Gastroesophageal sphincter (tissue), 4 donors: ENCODE measurements around the gene RNF224. TPM values are rescaled to one million over a fixed set of nuclear protein-coding genes. Genes with fewer than 3 reads are reported as not detected.

Experiments
- ATAC-seq: fragments of 150-250 bp; one replicate; pipeline ENCODE4 v1.9.1; 2016; ENCODE audit warnings: mild to moderate bottlenecking, moderate library complexity
- H3K27ac ChIP-seq, 4 donors: fragments of 200-600 bp; sonication (generic) in 3 of 4; 1 replicate in 3 of 4; 2 replicates in 1 of 4; pipeline ENCODE4 v1.5.1; 2016 to 2019
- H3K27me3 ChIP-seq: fragments of 200-600 bp; sonication (generic); one replicate; pipeline ENCODE4 v1.5.1; 2019
- H3K36me3 ChIP-seq, 2 donors: fragments of 200-600 bp; sonication (generic); one replicate each; pipeline ENCODE4 v1.5.1; 2019; ENCODE audit warnings: control low read depth in 1 of 2
- H3K4me1 ChIP-seq, 3 donors: fragments of 200-600 bp; sonication (generic); 1 replicate in 2 of 3; 2 replicates in 1 of 3; pipeline ENCODE4 v1.5.1; 2016 to 2019; ENCODE audit warnings: control low read depth in 2 of 3
- H3K4me3 ChIP-seq, 2 donors: fragments of 200-600 bp; sonication (generic); one replicate each; pipeline ENCODE4 v1.5.1; 2019; ENCODE audit warnings: mild to moderate bottlenecking in 1 of 2, moderate library complexity in 1 of 2
- H3K9me3 ChIP-seq, 3 donors: fragments of 200-600 bp; sonication (generic); one replicate each; pipeline ENCODE4 v1.5.1; 2017 to 2019; ENCODE audit warnings: control low read depth in 2 of 3
- EP300 ChIP-seq: sonication (generic); formaldehyde crosslinking; IDR thresholded peaks from one replicate; pipeline ENCODE4 v1.6.1; 2017; ENCODE audit warnings: antibody characterized with exemption, mild to moderate bottlenecking
- POLR2A ChIP-seq, 2 donors: fragments of 450-650 bp; IDR thresholded peaks; one replicate each; pipeline ENCODE4 v1.6.1; 2017; ENCODE audit warnings: antibody characterized with exemption in 2 of 2, mild to moderate bottlenecking in 2 of 2, moderate library complexity in 1 of 2
- POLR2AphosphoS5 ChIP-seq: sonication (generic); formaldehyde crosslinking; IDR thresholded peaks from one replicate; pipeline ENCODE4 v1.6.1; 2017; ENCODE audit warnings: antibody characterized with exemption
- WGBS, 2 donors: methylation state at CpG; one replicate each; pipeline ENCODE4 v1.1.5; 2018; ENCODE audit warnings: low coverage in 1 of 2; 5-methylcytosine and 5-hydroxymethylcytosine counted together
- total RNA-seq, 4 donors: library from RNA; depleted of rRNA; stranded (reverse); fragments of >200 nt; gene quantifications; one replicate each; pipeline ENCODE4 v1.1.0, GENCODE V29; 2016
- TF ChIP-seq, protein P1 (sequence below), 4 experiments: fragments of 200-600 bp in 2 of 4; fragments of 450-650 bp in 2 of 4; sonication (generic) in 1 of 4; IDR thresholded peaks; one replicate each; pipeline ENCODE4 v1.5.1; 2017 to 2019; ENCODE audit warnings: antibody characterized with exemption in 4 of 4, mild to moderate bottlenecking in 2 of 4, moderate library complexity in 2 of 4

Gene RNF224
- total RNA-seq, 4 donors from 2014 or later, result 0.57 TPM; not detected in 3

- H3K36me3 ChIP-seq, result no peaks in the 10 kb centered on the region
- no peak within 1 kb of the TSS for H3K27ac ChIP-seq
- no peak within 1 kb of the TSS for H3K4me3 ChIP-seq
- peaks cover 0 to 20% (median 6%) of the 10 kb centered on the region in 3 donors for H3K4me1 ChIP-seq
- no CpG with 5 or more reads among the region's 14 CpGs for WGBS, 2 donors
- H3K27me3 ChIP-seq, result peaks cover 90% of the 10 kb centered on the region
- TF ChIP-seq POLR2AphosphoS5, result no peak
- TF ChIP-seq EP300, result no peak
- TF ChIP-seq POLR2A (IDR thresholded peaks at IDR 0.05), result no peak
- TF ChIP-seq, protein P1, sequence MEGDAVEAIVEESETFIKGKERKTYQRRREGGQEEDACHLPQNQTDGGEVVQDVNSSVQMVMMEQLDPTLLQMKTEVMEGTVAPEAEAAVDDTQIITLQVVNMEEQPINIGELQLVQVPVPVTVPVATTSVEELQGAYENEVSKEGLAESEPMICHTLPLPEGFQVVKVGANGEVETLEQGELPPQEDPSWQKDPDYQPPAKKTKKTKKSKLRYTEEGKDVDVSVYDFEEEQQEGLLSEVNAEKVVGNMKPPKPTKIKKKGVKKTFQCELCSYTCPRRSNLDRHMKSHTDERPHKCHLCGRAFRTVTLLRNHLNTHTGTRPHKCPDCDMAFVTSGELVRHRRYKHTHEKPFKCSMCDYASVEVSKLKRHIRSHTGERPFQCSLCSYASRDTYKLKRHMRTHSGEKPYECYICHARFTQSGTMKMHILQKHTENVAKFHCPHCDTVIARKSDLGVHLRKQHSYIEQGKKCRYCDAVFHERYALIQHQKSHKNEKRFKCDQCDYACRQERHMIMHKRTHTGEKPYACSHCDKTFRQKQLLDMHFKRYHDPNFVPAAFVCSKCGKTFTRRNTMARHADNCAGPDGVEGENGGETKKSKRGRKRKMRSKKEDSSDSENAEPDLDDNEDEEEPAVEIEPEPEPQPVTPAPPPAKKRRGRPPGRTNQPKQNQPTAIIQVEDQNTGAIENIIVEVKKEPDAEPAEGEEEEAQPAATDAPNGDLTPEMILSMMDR (IDR thresholded peaks at IDR 0.05), result no peak
- ATAC-seq, result no peak
- no peaks in the 10 kb centered on the region for H3K9me3 ChIP-seq
These were observed 3.5 kb downstream of the RNF224 start, which contains the start of gene SLC34A3 for GRCh38 chr9:137230705-137231371. Gene SLC34A3 (plus strand): TSS chr9:137230901. CDS start chr9:137231703, 802 bp downstream.

DNA sequence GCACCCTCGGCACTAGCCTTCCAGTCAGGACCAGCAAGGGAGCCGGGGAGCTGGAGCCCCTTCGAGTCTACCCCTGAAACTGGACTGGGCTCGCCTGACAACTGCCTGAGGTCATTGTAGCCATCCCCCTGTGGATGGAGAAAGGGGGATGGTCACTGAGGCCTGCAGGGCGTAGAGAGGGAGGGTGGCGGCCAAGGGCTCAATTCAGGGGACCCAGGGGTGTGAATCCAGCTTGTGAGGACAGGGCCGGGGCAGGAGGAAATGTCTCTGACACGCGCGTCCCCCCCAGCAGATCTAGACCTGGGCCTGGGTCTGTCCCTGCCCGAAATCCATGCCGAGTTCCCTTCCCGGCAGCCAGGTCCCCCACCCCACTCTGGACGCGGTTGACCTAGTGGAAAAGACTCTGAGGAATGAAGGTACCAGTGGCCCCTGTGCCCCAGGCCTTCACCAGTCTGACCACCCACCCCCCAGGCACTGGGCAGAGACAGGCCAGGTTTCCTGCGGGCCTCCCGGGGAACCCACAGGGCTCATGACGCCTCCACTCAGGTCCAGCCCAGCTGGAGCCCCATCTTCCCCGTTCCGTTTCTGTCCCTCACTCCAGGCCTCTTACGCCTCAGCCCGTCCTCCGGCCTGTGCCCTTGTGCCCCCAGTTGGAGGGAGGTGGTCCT lies 4.2 kb downstream of the RNF224 start:
- Histone ChIP-seq H3K4me1 (peaks cover 0 to 27% (median 13%) of the 10 kb centered on the region in 3 donors), H3K9me3 (no peaks in the 10 kb centered on the region), H3K27me3 (peaks cover 85% of the 10 kb centered on the region), H3K4me3 (no peak overlapping the region), H3K27ac (no peak overlapping the region), H3K36me3 (no peaks in the 10 kb centered on the region)
- no peak for ATAC-seq
- 60% methylated on average over 2 of the region's 23 CpGs; no CpG with 5 or more reads in 1 of the 2 donors for WGBS, 2 donors
- TF ChIP-seq POLR2AphosphoS5 (no peak), EP300 (no peak), POLR2A (IDR thresholded peaks at IDR 0.05) (no peak)
- TF ChIP-seq, protein P1 (IDR thresholded peaks at IDR 0.05), result no peak

DNA sequence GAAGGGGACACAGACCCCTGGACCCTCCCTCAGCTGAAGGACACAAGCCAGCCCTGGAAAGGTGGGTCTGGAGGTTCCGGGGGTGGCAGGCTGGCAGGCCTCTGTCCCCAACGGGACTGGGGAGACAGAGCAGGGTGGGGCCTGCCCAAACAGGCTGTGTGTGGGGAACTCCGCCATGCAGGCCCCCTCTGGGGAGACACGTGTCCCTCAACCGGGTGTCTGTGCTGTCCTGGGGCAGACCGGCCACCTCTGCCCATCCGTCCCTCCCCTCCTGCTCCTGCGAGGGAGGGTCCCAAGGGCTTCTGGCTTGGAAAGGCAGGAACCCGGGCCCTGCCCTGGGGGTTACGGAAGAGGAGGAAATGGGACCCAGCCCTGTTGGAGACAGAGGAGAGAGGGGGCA lies 4.8 kb downstream of the RNF224 start:
- ATAC-seq, result no peak

DNA sequence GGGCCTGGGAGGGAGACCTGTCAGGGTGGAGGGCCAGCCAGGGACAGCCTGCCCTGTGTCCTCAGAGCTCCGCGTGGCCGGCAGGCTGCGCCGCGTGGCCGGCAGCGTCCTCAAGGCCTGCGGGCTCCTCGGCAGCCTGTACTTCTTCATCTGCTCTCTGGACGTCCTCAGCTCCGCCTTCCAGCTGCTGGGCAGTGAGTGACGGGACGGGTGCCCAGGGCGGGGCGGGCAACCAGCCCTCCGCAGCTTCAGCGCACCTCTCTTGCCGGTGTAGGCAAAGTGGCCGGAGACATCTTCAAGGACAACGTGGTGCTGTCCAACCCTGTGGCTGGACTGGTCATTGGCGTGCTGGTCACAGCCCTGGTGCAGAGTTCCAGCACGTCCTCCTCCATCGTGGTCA lies 5.2 kb downstream of the RNF224 start:
- H3K36me3 ChIP-seq, result no peaks in the 10 kb centered on the region
- no peak overlapping the region for H3K27ac ChIP-seq
- peaks cover 75% of the 10 kb centered on the region for H3K27me3 ChIP-seq
- WGBS, 2 donors, result 75% methylated on average over 10 of the region's 24 CpGs; no CpG with 5 or more reads in 1 of the 2 donors
- H3K4me1 ChIP-seq, result peaks cover 0 to 31% (median 15%) of the 10 kb centered on the region in 3 donors
- H3K4me3 ChIP-seq, result no peak overlapping the region
- no peak for TF ChIP-seq POLR2AphosphoS5
- TF ChIP-seq EP300, result no peak
- TF ChIP-seq, protein P1 (IDR thresholded peaks at IDR 0.05), result no peak
- TF ChIP-seq POLR2A (IDR thresholded peaks at IDR 0.05), result no peak
- ATAC-seq, result no peak
- no peaks in the 10 kb centered on the region for H3K9me3 ChIP-seq

More for the DNA sequence above, 4.8 kb downstream of the RNF224 start:
- Histone ChIP-seq H3K27ac (no peak overlapping the region), H3K9me3 (no peaks in the 10 kb centered on the region), H3K4me1 (peaks cover 0 to 31% (median 17%) of the 10 kb centered on the region in 3 donors), H3K4me3 (no peak overlapping the region), H3K36me3 (no peaks in the 10 kb centered on the region), H3K27me3 (peaks cover 79% of the 10 kb centered on the region)
- WGBS, 2 donors, result 60% methylated on average over 2 of the region's 10 CpGs; no CpG with 5 or more reads in 1 of the 2 donors
- TF ChIP-seq POLR2A (IDR thresholded peaks at IDR 0.05) (no peak), POLR2AphosphoS5 (no peak), EP300 (no peak)
- TF ChIP-seq, protein P1 (IDR thresholded peaks at IDR 0.05), result no peak
